ENCODE measurements around the gene PARP6. TPM values are rescaled to one million over a fixed set of nuclear protein-coding genes. Genes with fewer than 3 reads are reported as not detected.
A peak's percentile ranks its signal among the peaks of the same experiment; 100 is the strongest.
"Not testable (repeated sequence)": the region's sequence is repeated elsewhere in the genome, so short reads cannot be mapped to it uniquely, and the experiment has no call there.

The PARP6 gene
- total and polyA plus RNA-seq, 4 donors: 33.7 to 73.9 (median 59.9) TPM

DNA sequence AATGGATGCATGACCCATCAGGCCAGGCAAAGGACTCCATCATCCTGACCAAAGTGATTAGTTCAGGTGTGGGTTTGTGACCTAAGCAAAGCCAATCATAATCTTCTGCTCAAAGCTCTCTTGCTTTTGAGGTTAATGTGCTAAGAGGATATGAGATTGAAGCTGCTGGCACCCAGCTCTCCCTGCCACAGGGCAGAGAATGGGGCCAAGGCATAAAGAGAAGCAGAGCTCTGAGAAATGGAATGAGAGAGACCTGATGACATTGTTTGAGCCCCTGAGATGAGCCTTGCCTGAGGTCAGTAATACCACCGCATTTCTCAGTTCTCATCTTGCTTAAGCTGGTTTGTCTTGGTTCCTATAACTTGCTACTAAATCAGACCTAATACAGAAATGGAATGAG, 6.4 kb upstream of the PARP6 start:
- DNase-seq (no peak), ATAC-seq (ENCODE audit: insufficient read depth, low FRiP score) (no peak)
- Histone ChIP-seq H3K27ac (ENCODE audit: low read depth in 1 of 2, low read length in 1 of 2) (no peak overlapping the region), H3K4me3 (no peak overlapping the region), H3K27me3 (ENCODE audit: control insufficient read depth in 3 of 3, insufficient read depth in 3 of 3, low read length in 2 of 3) (no peaks in the 10 kb centered on the region), H3K9ac (ENCODE audit: insufficient read depth in 1 of 2, low read length in 2 of 2) (no peak overlapping the region), H3K36me3 (ENCODE audit: control insufficient read depth in 4 of 4, insufficient read depth in 4 of 4, low read length in 4 of 4) (no peaks in the 10 kb centered on the region), H3K4me1 (ENCODE audit: control insufficient read depth in 5 of 5, insufficient read depth in 5 of 5, low read length in 5 of 5) (no peaks in the 10 kb centered on the region), H3K9me3 (ENCODE audit: control insufficient read depth in 4 of 4, insufficient read depth in 3 of 4, low read length in 3 of 4) (no peaks in the 10 kb centered on the region)
- no peak for TF ChIP-seq CTCF (IDR thresholded peaks at IDR 0.05; ENCODE audit: control extremely low read depth, extremely low read depth)
- 89 to 94% methylated on average over 1 of the region's 1 CpG for WGBS, 2 donors

DNA sequence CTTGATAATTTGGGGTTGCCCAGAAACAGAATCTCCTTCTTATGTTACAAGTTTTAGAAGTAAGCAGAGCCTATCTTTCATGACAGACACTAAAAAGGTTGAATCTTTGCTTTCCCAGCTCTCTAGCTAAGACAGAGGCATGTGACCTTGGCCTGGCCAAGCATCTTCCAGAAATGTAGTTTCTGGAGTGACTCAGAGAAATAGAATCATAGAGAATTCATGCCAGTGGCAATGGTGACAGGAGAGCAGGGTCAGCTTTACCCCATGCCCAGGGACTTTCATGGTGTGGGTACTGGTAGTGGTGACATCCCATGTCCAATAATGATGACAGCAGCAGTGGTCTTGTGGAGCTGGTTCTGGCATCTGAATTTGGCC, 4.0 kb upstream of the PARP6 start:
- Histone ChIP-seq H3K4me3 (no peak overlapping the region), H3K27ac (ENCODE audit: low read depth in 1 of 2, low read length in 1 of 2) (no peak overlapping the region), H3K36me3 (ENCODE audit: control insufficient read depth in 4 of 4, insufficient read depth in 4 of 4, low read length in 4 of 4) (no peaks in the 10 kb centered on the region), H3K4me1 (ENCODE audit: control insufficient read depth in 5 of 5, insufficient read depth in 5 of 5, low read length in 5 of 5) (peaks cover 0 to 11% (median 1%) of the 10 kb centered on the region in 5 donors), H3K27me3 (ENCODE audit: control insufficient read depth in 3 of 3, insufficient read depth in 3 of 3, low read length in 2 of 3) (no peaks in the 10 kb centered on the region), H3K9ac (ENCODE audit: insufficient read depth in 1 of 2, low read length in 2 of 2) (no peak overlapping the region), H3K9me3 (ENCODE audit: control insufficient read depth in 4 of 4, insufficient read depth in 3 of 4, low read length in 3 of 4) (no peaks in the 10 kb centered on the region)
- DNase-seq (no peak), ATAC-seq (ENCODE audit: insufficient read depth, low FRiP score) (no peak)
- TF ChIP-seq CTCF (IDR thresholded peaks at IDR 0.05; ENCODE audit: control extremely low read depth, extremely low read depth): no peak

- ATAC-seq (ENCODE audit: insufficient read depth, low FRiP score); DNase-seq; H3K9me3 ChIP-seq (ENCODE audit: control insufficient read depth in 4 of 4, insufficient read depth in 3 of 4, low read length in 3 of 4); H3K27me3 ChIP-seq (ENCODE audit: control insufficient read depth in 3 of 3, insufficient read depth in 3 of 3, low read length in 2 of 3); H3K9ac ChIP-seq (ENCODE audit: insufficient read depth in 1 of 2, low read length in 2 of 2); H3K4me3 ChIP-seq; H3K27ac ChIP-seq (ENCODE audit: low read depth in 1 of 2, low read length in 1 of 2); H3K36me3 ChIP-seq (ENCODE audit: control insufficient read depth in 4 of 4, insufficient read depth in 4 of 4, low read length in 4 of 4): not testable (repeated sequence)
- peaks cover 0 to 17% (median 5%) of the 10 kb centered on the region in 5 donors for H3K4me1 ChIP-seq (ENCODE audit: control insufficient read depth in 5 of 5, insufficient read depth in 5 of 5, low read length in 5 of 5)
Measured at GRCh38 chr15:72275635-72276325, 3.4 kb upstream of the PARP6 start.

- Histone ChIP-seq H3K36me3 (ENCODE audit: control insufficient read depth in 4 of 4, insufficient read depth in 4 of 4, low read length in 4 of 4) (peaks cover 0 to 5% (median 0%) of the 10 kb centered on the region in 4 donors), H3K27me3 (ENCODE audit: control insufficient read depth in 3 of 3, insufficient read depth in 3 of 3, low read length in 2 of 3) (no peaks in the 10 kb centered on the region), H3K4me1 (ENCODE audit: control insufficient read depth in 5 of 5, insufficient read depth in 5 of 5, low read length in 5 of 5) (peaks cover 0 to 18% (median 6%) of the 10 kb centered on the region in 5 donors), H3K9me3 (ENCODE audit: control insufficient read depth in 4 of 4, insufficient read depth in 3 of 4, low read length in 3 of 4) (no peaks in the 10 kb centered on the region), H3K27ac (ENCODE audit: low read depth in 1 of 2, low read length in 1 of 2) (peak overlapping the region; percentile 22 to 27), H3K9ac (ENCODE audit: insufficient read depth in 1 of 2, low read length in 2 of 2) (peak overlapping the region in 1 of 2 donors; percentile 61), H3K4me3 (peak overlapping the region; percentile 84)
- no peak for DNase-seq
- WGBS, 2 donors: 53 to 61% methylated on average over 10 of the region's 10 CpGs
- no peak for TF ChIP-seq CTCF (IDR thresholded peaks at IDR 0.05; ENCODE audit: control extremely low read depth, extremely low read depth)
- no peak for ATAC-seq (ENCODE audit: insufficient read depth, low FRiP score)
Measured at GRCh38 chr15:72272997-72273352, 621 bp upstream of the PARP6 start.
